Measurements from ENCODE around the gene SIRPB2.

Gene SIRPB2

GRCh38 chr20:1438361-1438760, 52.9 kb downstream of the SIRPB2 start:
- DNase-seq = no peak

GRCh38 chr20:1437235-1437904, 53.9 kb downstream of the SIRPB2 start:
- peak; percentile 57 for DNase-seq

GRCh38 chr20:1436263-1436662, 55.0 kb downstream of the SIRPB2 start:
- DNase-seq = no peak

GRCh38 chr20:1435337-1435699, 55.9 kb downstream of the SIRPB2 start:
- no peak for DNase-seq

GRCh38 chr20:1434571-1435336, 56.5 kb downstream of the SIRPB2 start:
- DNase-seq = no peak

- DNase-seq = no peak
These were observed 60.1 kb downstream of the SIRPB2 start for GRCh38 chr20:1431158-1431557.

- no peak for DNase-seq
These were observed 61.2 kb downstream of the SIRPB2 start for GRCh38 chr20:1430004-1430451.

GRCh38 chr20:1429143-1429728, 62.0 kb downstream of the SIRPB2 start:
- no peak for DNase-seq

- no peak for DNase-seq
These were observed 63.7 kb downstream of the SIRPB2 start for GRCh38 chr20:1427457-1428054.

GRCh38 chr20:1426231-1426849, 64.9 kb downstream of the SIRPB2 start:
- DNase-seq = no peak

All from kidney glomerular epithelial cell (primary cell).